Left colon (tissue), 2 donors: ENCODE data around the gene PRPF40A. TPM values are rescaled to one million over a fixed set of nuclear protein-coding genes. Genes with fewer than 3 reads are reported as not detected.
"Not testable (repeated sequence)": the region's sequence is repeated elsewhere in the genome, so short reads cannot be mapped to it uniquely, and the experiment has no call there.

Experiments
- ATAC-seq: fragments of 200-7000 bp; cut with Tn5 transposase; one replicate; pipeline ENCODE4 v1.9.1; 2020; ENCODE audit warnings: mild to moderate bottlenecking, moderate library complexity
- DNase-seq, 2 donors: peaks; one replicate each; pipeline ENCODE4 v3.0.0-alpha.2; 2020
- intact Hi-C, 2 donors: fragments of 100-400 bp; cut with DNase I in 1 of 2; cut with micrococcal nuclease in 1 of 2; formaldehyde crosslinking; loops; one replicate each; pipeline versions ENCODE4 v1.11.2 to v1.14.0; 2022; cut with DNase I, micrococcal nuclease
- long read RNA-seq: library from polyadenylated mRNA; unstranded; transcript quantifications from one replicate; pipeline ENCODE4 v2.0.0, GENCODE V29; 2021
- total RNA-seq, 2 donors: library from RNA; stranded (reverse); fragmentation: NEBNext Ultra II Directional; extraction: Animal tissue kit (Norgen Biotek cat#: 25700); gene quantifications; one replicate each; pipeline ENCODE4 v1.2.1, GENCODE V29; 2021
- donor health status: DM: no; HTN: no; CAD: no.
- donor health status: DM: yes; HTN: yes; CAD: no.

Gene PRPF40A
- total RNA-seq: 10 to 100 TPM; 85.4 to 88.9 TPM
- long read RNA-seq, partial matches to known transcripts: 40 of 60 reads
- long read RNA-seq, other reads (novel, unspliced or antisense): 20 of 60 reads

DNA sequence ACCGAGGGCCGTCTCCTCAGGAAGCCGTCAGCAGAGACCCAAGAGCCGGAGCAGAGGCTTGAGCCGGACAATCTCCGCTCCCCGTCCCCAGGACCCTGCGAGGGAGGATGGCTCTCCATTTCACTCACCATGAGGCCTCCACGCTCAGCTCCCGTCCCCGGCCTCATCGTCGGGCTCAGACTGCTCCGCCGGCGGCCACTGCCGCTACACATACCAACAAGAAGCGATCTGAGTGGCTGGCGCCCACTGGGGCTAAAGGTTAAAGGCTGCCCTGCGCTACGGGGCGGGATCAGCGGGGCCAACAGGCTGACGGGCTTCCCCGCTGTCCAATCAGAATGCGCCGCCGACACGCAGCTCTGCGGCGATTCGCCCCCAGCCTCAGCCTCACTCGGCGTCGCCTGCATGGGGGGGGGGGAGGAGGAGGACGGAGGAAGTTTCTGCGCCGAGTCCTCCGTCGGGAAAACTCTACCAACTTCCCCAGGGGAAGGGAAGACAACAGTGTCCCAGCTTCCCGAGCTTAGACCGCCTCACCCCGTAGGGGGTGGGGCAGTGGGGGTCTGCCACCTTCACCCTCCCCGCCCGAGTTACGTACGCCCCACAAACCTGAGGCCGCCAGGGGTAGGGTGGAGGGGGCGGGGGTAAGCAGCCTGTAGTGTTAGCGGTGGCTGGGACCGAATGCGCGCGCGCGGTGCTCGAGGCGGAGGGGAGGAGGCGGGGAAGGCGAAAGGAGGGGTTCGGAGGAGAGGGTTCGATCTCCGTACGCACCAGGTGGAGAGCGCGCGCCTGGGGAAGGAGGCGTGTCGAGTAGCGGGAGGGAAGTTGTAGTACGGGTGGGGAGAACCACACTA is at the start of gene PRPF40A:
Gene PRPF40A (minus strand): TSS at position 234 of the 848 bp plus-strand sequence. CDS start 22 bp downstream, at position 212.
- intact Hi-C loops: no loop called here
- ATAC-seq (peak; percentile 79), DNase-seq (peak; percentile 99)

DNA sequence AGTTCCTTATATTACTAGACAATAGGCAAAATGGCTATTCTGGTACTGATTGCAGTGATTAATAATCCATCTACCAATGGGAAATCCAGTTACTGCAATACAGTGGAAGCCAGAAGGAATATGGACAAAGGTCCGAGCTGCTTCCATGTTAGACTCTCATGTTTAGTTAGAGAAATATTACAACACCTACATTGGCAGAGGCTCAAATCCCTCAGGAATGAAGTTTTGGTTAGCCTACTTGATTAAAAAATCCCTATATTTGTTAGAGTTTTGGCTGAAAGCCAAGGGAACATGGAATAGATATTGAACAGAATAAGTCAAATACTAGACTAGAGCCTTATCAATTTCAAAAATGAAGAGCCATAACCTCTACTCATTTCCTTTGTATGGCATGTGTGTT is 49.7 kb upstream of the PRPF40A start:
- no peak for DNase-seq
- no peak for ATAC-seq
- intact Hi-C loops: no loop called here

DNA sequence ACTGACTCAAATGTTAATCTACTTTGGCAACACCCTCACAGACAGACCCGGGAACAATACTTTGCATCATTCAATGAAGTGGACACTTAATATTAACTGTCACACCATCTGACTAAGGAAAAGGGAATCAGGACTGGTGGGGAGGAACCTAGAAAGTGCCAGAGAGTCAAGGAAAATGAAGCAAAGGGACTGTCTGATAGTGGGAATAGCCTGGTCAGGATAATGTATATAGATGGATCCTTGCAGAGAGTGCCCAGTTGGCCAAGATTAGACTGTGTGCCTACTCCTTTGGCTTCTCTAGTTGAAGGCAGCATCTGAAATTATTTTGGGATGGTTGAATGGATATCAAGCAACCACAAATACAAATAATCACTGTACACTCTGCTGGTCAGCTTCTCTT is 46.4 kb upstream of the PRPF40A start:
- DNase-seq (no peak), ATAC-seq (no peak)
- intact Hi-C loops: no loop called here

DNA sequence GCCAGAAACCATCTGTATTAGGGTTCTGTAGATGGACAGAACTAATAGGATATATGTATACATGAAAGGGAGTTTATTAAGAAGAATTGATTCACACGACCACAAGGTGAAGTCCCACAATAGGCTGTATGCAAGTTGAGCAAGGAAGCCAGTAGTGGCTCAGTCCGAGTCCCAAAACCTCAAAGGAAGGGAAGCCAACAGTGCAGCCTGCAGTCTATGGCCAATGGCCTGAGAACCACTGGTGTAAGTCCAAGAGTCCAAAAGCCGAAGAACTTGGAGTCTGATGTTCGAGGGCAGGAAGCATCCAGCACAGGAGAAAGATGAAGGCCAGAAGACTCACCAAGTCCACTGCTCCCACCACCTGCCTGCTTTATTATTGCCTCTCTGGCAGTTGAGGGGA is 45.9 kb upstream of the PRPF40A start:
- ATAC-seq, intact Hi-C loops, DNase-seq: not testable (repeated sequence)

DNA sequence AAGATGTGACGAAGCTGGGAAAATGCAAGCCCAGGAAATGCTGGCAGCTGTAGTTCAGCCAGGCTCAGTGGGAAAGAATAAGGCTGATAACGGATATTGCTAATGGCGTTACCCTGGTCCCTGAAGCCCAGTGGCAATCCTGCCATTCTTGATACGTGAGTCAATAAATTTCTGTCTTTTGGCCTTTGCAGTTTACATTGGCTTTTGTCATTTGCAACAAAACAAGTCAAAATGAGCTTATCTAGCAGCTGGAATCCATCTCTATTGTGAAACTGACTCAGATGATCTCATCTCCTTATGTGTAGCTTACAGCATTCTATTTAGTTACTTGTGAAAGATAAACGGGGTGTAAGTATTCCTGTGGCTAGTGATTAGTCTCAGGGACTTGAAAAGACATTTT is 44.9 kb upstream of the PRPF40A start:
- no peak for ATAC-seq

DNA sequence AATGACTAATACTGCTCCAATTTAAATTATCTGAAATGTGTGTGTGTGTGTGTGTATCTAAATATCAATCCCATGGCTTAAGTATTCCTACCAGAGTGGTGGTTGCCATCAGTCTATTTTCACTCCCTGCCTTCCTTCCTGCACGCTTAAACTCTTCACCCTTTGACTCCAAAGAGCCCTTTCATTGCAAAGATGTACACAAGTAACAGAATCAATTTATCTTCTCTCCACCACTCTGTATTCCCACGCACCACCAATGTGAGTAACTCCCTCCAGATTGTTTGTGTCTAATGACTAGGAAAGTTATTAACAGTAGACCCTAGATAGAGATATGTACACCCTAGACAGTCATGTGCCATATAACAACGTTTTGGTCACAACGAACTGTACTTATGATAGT is 44.0 kb upstream of the PRPF40A start:
- ATAC-seq: no peak
- intact Hi-C loops: no loop called here
- DNase-seq: no peak

More for the DNA sequence above, 44.9 kb upstream of the PRPF40A start:
- intact Hi-C loops: no loop called here
- DNase-seq: no peak

DNA sequence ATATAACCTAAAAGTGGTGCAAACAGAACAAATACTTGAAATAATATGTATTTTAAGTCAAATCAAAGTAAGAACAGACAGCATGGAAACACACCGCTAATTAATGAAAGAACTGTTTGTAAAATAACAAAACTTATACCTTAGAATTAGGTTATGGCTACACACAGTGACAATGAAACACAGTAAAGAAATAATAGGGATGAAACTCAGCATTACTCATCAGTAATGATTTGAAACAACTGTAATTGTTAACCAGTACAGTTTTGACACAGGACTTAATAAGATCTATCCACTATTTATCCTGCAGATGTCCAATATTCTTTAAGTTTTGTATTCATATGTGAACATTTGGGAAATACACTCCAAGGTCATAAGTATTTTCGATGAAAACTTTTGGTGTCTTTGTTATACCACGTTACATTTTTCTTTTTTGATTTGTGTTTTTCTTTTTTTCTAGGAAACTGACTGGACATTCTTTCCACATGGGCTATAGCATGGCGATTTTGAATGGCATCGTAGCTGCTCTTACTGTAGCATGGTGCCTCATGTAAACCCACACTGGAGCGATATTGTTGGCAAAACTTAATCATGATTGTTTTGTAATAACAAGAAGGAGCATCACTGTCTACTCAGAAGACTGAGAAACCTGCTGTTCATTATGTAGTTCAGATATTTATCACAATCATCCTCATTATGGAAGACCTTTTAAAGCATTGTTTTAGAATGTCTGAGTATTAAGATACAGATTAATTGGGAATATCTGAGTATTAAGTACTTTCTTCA is 42.2 kb upstream of the PRPF40A start:
- DNase-seq (no peak), ATAC-seq (no peak)
- intact Hi-C loops: no loop called here

DNA sequence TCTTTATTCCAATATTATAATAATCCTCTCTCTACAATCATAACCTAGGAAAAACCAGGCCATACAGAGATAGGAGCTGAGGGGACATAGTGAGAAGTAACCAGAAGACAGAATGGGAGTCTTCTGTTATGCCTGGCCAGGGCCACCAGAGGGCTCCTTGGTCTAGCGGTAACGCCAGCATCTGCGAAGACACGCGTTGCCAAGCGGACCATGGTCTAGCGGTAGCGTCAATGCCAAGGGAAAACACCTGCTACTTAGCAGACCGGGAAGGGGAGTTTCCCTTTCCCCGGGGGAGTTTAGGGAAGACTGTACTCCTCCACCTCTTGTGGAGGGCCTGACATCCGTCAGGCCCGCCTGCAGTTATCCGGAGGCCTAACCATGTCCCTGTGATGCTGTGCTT is 37.8 kb upstream of the PRPF40A start:
- no peak for DNase-seq
- intact Hi-C loops: no loop called here
- no peak for ATAC-seq

DNA sequence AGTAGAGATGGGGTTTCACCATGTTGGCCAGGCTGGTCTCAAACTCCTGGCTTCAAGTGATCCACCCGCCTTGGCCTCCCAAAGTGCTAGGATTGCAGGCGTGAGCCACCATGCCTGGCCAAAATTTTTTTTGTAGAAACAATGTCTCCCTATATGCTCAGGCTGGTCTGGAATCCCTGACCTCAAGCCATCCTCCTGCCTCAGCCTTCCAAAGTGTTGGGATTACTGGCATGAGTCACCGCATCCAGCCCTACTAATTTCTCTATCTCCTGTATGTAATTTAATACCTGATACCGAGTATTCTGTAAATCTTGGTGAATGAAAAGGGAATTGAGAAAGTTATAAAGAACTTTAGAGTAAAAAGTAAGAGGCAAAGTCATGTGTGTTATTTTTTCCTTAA is 30.5 kb upstream of the PRPF40A start:
- intact Hi-C loops: loop anchor here in 1 of 2 donors (10.0 kb wide), 1 partner anchor 727 kb away; the partner anchor contains the start of gene RPRM
- not testable (repeated sequence) for ATAC-seq, DNase-seq

DNA sequence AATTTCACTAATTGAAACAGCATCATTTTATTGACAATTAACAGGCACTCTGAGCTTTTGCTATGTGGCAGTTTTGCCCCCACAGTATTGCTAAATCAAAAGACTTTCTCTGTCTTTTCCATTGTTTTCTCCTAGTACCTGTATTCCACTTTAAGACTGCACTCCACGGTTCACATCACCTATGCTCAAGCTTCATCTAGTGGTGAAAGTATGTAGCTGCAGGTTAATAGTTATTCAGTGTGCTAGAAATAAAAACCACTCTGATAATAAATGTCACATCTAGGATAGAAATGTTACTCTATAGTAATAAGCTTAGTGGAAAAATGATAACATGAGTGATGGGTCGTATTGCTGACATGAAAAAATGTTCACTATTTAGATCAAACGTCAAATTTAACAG is 25.7 kb upstream of the PRPF40A start:
- ATAC-seq (peak; percentile 67), DNase-seq (no peak)
- intact Hi-C loops: loop anchor here in 1 of 2 donors (10.0 kb wide), 1 partner anchor 732 kb away; the partner anchor contains the start of gene RPRM

DNA sequence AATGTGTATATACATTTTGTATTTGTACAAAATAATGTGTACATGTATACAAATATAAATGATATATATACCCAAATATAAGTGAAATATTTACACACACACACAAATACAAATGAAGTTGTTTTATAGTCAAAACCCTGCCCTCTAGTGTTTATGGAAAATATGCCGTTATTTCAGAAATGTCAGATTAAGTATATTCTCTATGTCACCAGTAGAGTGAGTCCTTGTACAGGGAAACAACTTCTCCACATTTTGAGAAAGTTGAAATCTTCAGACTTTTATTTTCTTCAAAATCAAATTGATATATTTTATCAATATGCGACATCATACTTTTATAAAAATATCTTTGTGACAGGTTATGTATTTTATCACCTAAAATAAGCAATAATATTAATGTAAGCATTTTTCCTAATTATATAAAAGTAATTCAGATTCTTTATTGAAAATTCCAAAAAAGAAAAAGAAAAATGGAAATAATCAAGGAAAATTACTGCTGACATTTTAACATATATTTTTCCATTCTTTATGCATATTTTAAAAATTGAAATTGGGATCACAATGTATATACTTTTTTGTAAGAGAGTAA is 23.6 kb upstream of the PRPF40A start:
- no peak for DNase-seq
- peak; percentile 71 for ATAC-seq
- intact Hi-C loops: loop anchor here in 1 of 2 donors (10.0 kb wide), 1 partner anchor 734 kb away; the partner anchor contains the start of gene RPRM

DNA sequence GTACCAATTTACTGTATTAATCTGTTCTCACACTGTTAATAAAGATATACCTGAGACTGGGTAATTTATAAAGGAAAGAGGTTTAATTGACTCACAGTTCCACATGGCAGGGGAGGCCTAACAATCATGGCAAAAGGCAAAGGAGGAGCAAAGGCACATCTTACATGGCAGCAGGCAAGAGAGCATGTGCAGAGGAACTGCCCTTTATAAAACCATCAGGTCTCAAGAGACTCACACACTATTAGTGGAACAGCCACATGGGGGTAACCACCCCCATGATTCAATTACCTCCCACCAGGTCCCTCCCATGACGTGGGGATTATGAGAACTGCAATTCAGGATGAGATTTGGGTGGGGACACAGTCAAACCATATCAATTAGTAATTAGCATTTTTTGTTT is 22.4 kb upstream of the PRPF40A start:
- intact Hi-C loops: loop anchor here in 1 of 2 donors (10.0 kb wide), 1 partner anchor 735 kb away; the partner anchor contains the start of gene RPRM
- DNase-seq, ATAC-seq: not testable (repeated sequence)

DNA sequence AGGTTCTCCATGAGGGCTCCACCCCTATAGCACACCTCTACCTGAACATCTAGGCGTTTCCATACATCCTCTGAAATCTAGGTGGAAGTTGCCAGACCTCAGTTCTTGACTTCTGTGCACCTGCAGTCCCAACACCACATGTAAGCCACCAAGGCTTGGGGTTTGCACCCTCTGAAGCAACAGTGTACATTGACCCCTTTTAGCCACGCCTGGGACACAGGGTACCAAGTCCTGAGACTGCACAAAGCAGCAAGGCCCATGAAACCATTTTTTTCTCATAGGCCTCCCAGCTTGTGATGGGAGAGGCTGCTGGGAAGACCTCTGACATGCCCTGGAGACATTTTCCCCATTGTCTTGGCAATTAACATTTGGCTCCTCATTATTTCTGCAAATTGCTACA is 21.2 kb upstream of the PRPF40A start:
- ATAC-seq: peak; percentile 49
- intact Hi-C loops: no loop called here

DNA sequence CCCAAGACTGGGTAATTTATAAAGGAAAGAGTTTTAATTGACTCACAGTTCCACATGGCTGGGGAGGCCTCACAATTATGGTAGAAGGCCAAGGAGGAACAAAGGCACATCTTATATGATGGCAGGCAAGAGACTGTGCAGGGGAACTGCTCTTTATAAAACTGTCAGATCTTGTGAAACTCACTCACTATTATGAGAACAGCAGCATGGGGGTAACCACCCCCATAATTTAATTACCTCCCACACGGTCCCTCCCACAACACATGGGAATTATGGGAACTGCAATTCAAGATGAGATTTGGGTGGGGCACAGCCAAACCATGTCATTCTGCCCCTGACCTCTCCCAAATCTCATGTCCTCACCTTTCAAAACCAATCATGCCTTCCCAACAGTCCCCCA is 20.2 kb upstream of the PRPF40A start:
- ATAC-seq, intact Hi-C loops, DNase-seq: not testable (repeated sequence)

More for the DNA sequence above, 21.2 kb upstream of the PRPF40A start:
- DNase-seq: no peak

DNA sequence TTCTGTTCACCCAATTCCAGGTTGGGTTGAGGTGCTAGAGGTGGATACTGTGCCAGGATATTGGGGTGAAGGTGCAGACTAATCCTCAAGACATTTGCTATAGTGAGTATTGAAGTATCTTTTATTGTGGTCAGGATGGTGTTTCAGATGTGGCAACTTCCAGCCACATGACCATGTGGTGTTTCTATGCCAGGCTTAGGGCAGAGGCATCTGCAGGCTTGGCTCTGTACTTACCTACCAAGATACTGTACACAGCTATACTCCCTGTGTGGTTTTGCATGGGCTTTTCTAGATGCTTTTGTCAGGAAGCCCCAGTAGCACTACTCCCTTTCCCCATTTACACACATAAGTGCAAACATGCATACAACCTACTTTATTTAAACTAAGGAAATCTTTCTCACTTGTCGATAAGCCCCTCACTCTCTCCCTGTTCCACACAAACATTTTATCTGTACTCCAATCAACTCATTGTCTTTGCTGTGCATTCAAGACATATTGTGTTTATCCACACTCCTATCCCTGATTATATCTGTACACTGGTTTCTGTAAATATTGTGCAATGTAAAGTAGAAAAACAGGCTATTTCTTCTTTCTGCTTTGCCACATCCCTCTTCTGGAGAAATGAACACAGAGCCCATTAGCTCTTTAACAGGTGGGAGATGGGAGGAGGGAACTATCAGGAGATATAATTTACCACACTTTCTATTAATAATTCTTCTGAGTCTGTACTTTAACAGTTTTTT is 13.5 kb upstream of the PRPF40A start:
- no peak for DNase-seq
- intact Hi-C loops: no loop called here
- peak; percentile 37 for ATAC-seq

DNA sequence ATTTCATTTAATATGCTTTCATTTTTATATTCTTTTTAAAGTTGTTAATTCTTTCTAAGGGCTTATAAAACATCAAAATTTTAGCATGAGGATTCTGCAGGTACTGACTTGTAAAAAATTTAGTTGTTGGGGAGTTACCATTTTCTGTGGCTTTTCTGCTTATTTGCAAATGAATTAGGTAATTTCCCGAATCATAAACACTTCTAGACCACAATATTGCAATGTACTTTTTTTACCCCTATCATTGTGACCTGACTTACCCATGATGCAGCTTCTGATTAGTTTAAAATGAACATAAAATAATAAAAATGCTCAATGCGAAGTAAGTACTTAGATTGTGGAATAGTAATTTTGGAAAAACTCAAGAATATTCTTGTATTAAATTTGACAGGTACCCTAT is 12.6 kb upstream of the PRPF40A start:
- no peak for DNase-seq
- intact Hi-C loops: no loop called here
- no peak for ATAC-seq

DNA sequence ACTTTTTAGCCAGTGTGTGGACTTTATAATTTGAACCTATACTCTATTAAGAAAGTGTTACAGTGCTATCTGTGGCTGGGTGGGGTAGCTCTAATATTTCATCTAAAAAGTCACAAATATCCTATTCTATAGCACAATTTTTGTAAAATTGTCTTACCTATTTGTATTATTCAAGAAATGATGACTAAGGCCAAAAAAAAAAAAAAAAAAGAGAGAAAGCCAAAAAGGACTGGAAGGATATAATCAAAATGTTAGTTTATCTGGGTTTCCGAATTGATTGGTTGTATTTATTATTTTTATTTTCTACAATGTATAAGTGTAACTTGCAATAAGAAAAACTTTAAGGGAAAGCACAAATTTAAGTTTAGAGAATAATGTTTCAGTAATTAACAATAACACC is 6.7 kb upstream of the PRPF40A start:
- intact Hi-C loops: no loop called here
- DNase-seq (no peak), ATAC-seq (no peak)

DNA sequence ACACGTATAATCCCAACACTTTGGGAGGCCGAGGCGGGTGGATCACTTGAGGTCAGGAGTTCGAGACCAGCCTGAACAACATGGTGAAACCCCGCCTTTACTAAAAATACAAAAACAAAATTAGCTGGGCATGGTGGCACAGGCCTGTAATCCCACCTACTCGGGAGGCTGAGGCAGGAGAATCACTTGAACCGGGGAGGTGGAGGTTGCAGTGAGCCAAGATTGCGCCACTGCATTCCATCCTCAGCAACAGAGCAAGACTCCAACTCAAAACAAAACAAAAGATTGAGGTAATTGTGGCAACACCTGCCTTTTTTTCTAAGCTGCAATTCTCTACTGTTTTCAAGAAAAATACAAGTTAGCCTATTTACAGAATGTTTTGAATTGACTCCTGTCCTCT is 5.4 kb upstream of the PRPF40A start:
- intact Hi-C loops, ATAC-seq, DNase-seq: not testable (repeated sequence)
